Kidney (tissue), 14 donors: ENCODE data around the gene WNT5A. TPM values are rescaled to one million over a fixed set of nuclear protein-coding genes. Genes with fewer than 3 reads are reported as not detected.

Experiments
- DNase-seq, 5 donors: peaks; one replicate each; pipeline ENCODE4 v3.0.0-alpha.2; 2013 to 2020
- FAIRE-seq: peaks from 2 replicates; lab custom pipeline; 2012; peaks lifted over from hg19 to GRCh38; lab: Jason Lieb, UNC
- H3K27ac ChIP-seq, 2 donors: one replicate each; pipeline ENCODE4 v1.7.0; 2013; ENCODE audit warnings: low read depth in 2 of 2, low read length in 2 of 2, inconsistent platforms in 1 of 2
- H3K27me3 ChIP-seq: one replicate; pipeline ENCODE4 v1.7.1; 2013; ENCODE audit warnings: low read length, inconsistent platforms; ENCODE audit not compliant: control insufficient read depth, insufficient read depth
- H3K36me3 ChIP-seq, 3 donors: one replicate each; pipeline versions ENCODE4 v1.7.0 to v1.7.1; 2013; ENCODE audit warnings: low read length in 3 of 3, control low read depth in 1 of 3, inconsistent platforms in 1 of 3; ENCODE audit not compliant: insufficient read depth in 3 of 3, control insufficient read depth in 2 of 3
- H3K4me1 ChIP-seq, 3 donors: one replicate each; pipeline versions ENCODE4 v1.7.0 to v1.7.1; 2013; ENCODE audit warnings: low read length in 3 of 3, inconsistent platforms in 1 of 3, low read depth in 1 of 3; ENCODE audit not compliant: control insufficient read depth in 2 of 3, insufficient read depth in 2 of 3
- H3K4me3 ChIP-seq, 3 donors: one replicate each; pipeline versions ENCODE4 v1.7.0 to v1.8.1; 2013; ENCODE audit warnings: low read length in 3 of 3, control low read depth in 1 of 3, inconsistent platforms in 1 of 3
- H3K9ac ChIP-seq, 3 donors: one replicate each; pipeline versions ENCODE4 v1.7.0 to v1.7.1; 2013; ENCODE audit warnings: low read length in 3 of 3, control low read depth in 1 of 3, inconsistent platforms in 1 of 3
- H3K9me3 ChIP-seq, 3 donors: one replicate each; pipeline versions ENCODE4 v1.7.0 to v1.7.1; 2013; ENCODE audit warnings: low read length in 3 of 3, control low read depth in 1 of 3, inconsistent platforms in 1 of 3; ENCODE audit not compliant: control insufficient read depth in 2 of 3, insufficient read depth in 1 of 3
- intact Hi-C: fragments of 100-400 bp; cut with DNase I; formaldehyde crosslinking; loops from one replicate; pipeline ENCODE4 v1.11.1; 2022
- polyA plus RNA-seq: library from polyadenylated mRNA; stranded (reverse); fragments of 350-450 nt; fragmentation: Illumina TruSeq; extraction: RNeasy Lipid Tissue Mini Kit (QIAGEN cat#74804); gene quantifications from one replicate; pipeline ENCODE4 v1.2.3, GENCODE V29; 2014; ENCODE audit warnings: low read depth, low replicate concordance; ENCODE audit not compliant: insufficient read depth
- total RNA-seq: library from RNA; stranded (reverse); fragmentation: NEBNext Ultra II Directional; extraction: Animal tissue kit (Norgen Biotek cat#: 25700); gene quantifications from one replicate; pipeline ENCODE4 v1.2.1, GENCODE V29; 2021
- TF ChIP-seq, protein P1 (sequence below): IDR thresholded peaks from 3 replicates; pipeline ENCODE4 v1.5.1; 2012; ENCODE audit warnings: mild to moderate bottlenecking, moderate library complexity, borderline replicate concordance; ENCODE audit not compliant: insufficient read depth; ENCODE audit errors: extremely low read depth
- donor health status: control.
- donor health status: control.
- donor health status: control.
- donor health status: control.
- donor health status: control.
- donor health status: DM: yes; HTN: yes; CAD: no.
- donor health status: Normal renal cell carcinoma (clear cell type).

The WNT5A gene
- total and polyA plus RNA-seq, 2 donors from 2014 or later: 0.67 to 9.9 TPM

DNA sequence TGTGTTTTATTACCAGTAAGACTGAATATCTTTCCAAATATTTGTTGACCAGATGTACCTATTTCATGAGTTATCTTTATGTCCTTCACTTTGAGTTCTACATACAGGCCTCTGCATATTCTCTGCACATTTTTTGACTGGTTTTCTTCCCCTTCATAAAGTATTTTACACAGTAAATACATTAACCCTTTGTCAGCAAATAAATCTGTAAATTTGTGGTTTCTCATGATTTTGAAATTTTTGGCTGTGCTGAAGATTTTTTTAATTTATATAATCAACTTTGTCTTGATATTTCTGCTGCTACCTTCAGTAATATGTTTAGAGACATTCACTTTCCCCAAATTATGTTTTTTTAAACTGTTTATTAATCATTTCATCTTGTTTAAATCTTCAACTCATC lies 50.5 kb downstream of the WNT5A start:
- H3K4me3 ChIP-seq: no peak overlapping the region
- H3K36me3 ChIP-seq: no peaks in the 10 kb centered on the region
- intact Hi-C loops: no loop called here
- DNase-seq: no peak
- H3K27ac ChIP-seq: no peak overlapping the region
- H3K9me3 ChIP-seq: no peaks in the 10 kb centered on the region
- FAIRE-seq: no peak
- no peak overlapping the region for H3K9ac ChIP-seq
- H3K27me3 ChIP-seq: no peaks in the 10 kb centered on the region
- H3K4me1 ChIP-seq: no peaks in the 10 kb centered on the region
- TF ChIP-seq, protein P1, sequence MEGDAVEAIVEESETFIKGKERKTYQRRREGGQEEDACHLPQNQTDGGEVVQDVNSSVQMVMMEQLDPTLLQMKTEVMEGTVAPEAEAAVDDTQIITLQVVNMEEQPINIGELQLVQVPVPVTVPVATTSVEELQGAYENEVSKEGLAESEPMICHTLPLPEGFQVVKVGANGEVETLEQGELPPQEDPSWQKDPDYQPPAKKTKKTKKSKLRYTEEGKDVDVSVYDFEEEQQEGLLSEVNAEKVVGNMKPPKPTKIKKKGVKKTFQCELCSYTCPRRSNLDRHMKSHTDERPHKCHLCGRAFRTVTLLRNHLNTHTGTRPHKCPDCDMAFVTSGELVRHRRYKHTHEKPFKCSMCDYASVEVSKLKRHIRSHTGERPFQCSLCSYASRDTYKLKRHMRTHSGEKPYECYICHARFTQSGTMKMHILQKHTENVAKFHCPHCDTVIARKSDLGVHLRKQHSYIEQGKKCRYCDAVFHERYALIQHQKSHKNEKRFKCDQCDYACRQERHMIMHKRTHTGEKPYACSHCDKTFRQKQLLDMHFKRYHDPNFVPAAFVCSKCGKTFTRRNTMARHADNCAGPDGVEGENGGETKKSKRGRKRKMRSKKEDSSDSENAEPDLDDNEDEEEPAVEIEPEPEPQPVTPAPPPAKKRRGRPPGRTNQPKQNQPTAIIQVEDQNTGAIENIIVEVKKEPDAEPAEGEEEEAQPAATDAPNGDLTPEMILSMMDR: no peak

DNA sequence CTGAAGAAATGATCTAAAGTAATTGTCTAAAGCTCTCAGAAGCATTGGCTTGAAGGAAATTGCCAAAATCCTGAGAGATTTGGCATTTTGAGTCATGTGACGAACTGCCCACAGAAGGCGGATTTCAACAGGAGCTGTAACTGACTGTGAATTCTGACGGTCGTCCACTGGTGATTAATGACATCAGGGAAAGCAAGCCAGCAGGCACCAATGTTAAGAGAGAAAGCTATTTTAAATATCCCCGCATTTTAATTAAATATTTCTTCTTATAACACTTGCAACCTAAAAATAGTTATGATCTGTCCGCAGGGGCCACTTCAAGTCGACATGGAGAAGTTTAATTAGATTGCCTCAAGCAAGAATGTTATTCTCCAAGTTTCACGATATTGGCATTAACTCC lies 51.6 kb downstream of the WNT5A start:
- H3K27ac ChIP-seq: no peak overlapping the region
- H3K9ac ChIP-seq: no peak overlapping the region
- H3K9me3 ChIP-seq: no peaks in the 10 kb centered on the region
- intact Hi-C loops: no loop called here
- FAIRE-seq: no peak
- no peak overlapping the region for H3K4me3 ChIP-seq
- no peaks in the 10 kb centered on the region for H3K36me3 ChIP-seq
- DNase-seq: no peak
- no peaks in the 10 kb centered on the region for H3K27me3 ChIP-seq
- TF ChIP-seq, protein P1: no peak
- no peaks in the 10 kb centered on the region for H3K4me1 ChIP-seq

DNA sequence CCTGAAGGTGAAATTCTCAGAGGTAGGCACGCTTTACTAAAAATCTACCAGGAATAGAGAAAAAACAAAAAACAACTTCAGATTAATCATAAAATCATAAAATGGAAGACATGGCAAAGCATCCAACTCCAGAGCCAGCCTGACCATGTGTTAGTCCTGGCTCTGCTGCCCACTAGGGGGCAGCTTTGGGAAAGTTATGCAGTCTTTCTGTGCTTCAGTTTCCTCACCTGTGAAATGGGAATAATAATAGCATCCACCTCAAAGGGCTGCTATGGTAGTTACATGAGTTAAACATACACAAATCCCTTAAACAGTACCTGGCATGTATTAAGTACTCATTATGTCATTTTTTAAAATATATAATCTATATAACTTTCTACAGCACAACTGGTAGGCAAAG lies 52.3 kb downstream of the WNT5A start:
- TF ChIP-seq, protein P1: peak; percentile 40
- FAIRE-seq (no peak), DNase-seq (no peak)
- H3K4me1 ChIP-seq: no peaks in the 10 kb centered on the region
- H3K36me3 ChIP-seq: no peaks in the 10 kb centered on the region
- H3K9me3 ChIP-seq: no peaks in the 10 kb centered on the region
- intact Hi-C loops: no loop called here
- no peaks in the 10 kb centered on the region for H3K27me3 ChIP-seq
- no peak overlapping the region for H3K4me3 ChIP-seq
- no peak overlapping the region for H3K9ac ChIP-seq
- H3K27ac ChIP-seq: no peak overlapping the region

DNA sequence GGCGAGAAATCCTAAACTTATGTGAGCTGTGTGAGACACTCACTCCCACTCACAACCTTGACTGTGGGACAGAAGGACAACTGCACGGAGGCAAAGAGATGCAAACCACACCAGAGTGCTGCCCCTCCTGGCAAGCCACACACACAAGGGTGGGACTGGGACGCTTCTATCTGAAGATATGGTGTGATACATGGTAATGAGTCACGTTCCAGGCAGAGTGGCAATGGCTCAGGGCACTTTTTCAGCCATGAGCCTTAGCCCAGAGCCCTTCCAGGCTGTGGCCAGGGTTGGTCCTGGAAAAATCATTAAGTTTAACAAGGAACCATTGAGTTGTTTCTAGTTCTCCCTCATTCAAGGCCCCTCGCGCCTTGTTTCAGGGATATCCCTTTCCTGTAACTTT lies 56.1 kb downstream of the WNT5A start:
- H3K4me3 ChIP-seq: no peak overlapping the region
- no peak for FAIRE-seq
- TF ChIP-seq, protein P1: no peak

More for the DNA sequence above, 56.1 kb downstream of the WNT5A start:
- no peaks in the 10 kb centered on the region for H3K27me3 ChIP-seq
- H3K9me3 ChIP-seq: no peaks in the 10 kb centered on the region
- H3K27ac ChIP-seq: no peak overlapping the region
- H3K4me1 ChIP-seq: no peaks in the 10 kb centered on the region
- intact Hi-C loops: no loop called here
- H3K9ac ChIP-seq: no peak overlapping the region
- no peaks in the 10 kb centered on the region for H3K36me3 ChIP-seq
- no peak for DNase-seq
